Smooth muscle cell (in vitro differentiated cells): ENCODE measurements around the gene FGF10. TPM values are rescaled to one million over a fixed set of nuclear protein-coding genes. Genes with fewer than 3 reads are reported as not detected.

Experiments
- DNase-seq: peaks from one replicate; lab custom pipeline; 2025; ENCODE audit not compliant: unreplicated experiment; lab: John Stamatoyannopoulos, UW
- H2AFZ ChIP-seq: fragments of 200-600 bp; sonication (generic); 2 replicates; pipeline ENCODE4 v1.6.0; 2016; ENCODE audit warnings: antibody characterized with exemption, low read depth, mild to moderate bottlenecking
- H3F3A ChIP-seq: fragments of 200-600 bp; sonication (generic); 2 replicates; pipeline ENCODE4 v1.6.0; 2017; ENCODE audit warnings: antibody characterized with exemption, low read depth
- H3K27ac ChIP-seq: fragments of 200-600 bp; sonication (generic); 2 replicates; pipeline ENCODE4 v1.5.1; 2016; ENCODE audit warnings: low read depth, mild to moderate bottlenecking
- H3K27me3 ChIP-seq: fragments of 200-600 bp; sonication (generic); 2 replicates; pipeline ENCODE4 v1.6.1; 2016; ENCODE audit warnings: low read depth, mild to moderate bottlenecking
- H3K36me3 ChIP-seq: fragments of 200-600 bp; sonication (generic); 2 replicates; pipeline ENCODE4 v1.5.1; 2016; ENCODE audit warnings: low read depth
- H3K4me1 ChIP-seq: fragments of 200-600 bp; sonication (generic); 2 replicates; pipeline ENCODE4 v1.5.1; 2016; ENCODE audit warnings: low read depth
- H3K4me2 ChIP-seq: fragments of 200-600 bp; sonication (generic); 2 replicates; pipeline ENCODE4 v1.6.0; 2016; ENCODE audit warnings: mild to moderate bottlenecking
- H3K4me3 ChIP-seq: fragments of 200-600 bp; sonication (generic); 2 replicates; pipeline ENCODE4 v1.5.1; 2016; ENCODE audit warnings: mild to moderate bottlenecking
- H3K79me2 ChIP-seq: fragments of 200-600 bp; sonication (generic); 2 replicates; pipeline ENCODE4 v1.6.0; 2016; ENCODE audit warnings: low read depth, mild to moderate bottlenecking
- H3K9ac ChIP-seq: fragments of 200-600 bp; sonication (generic); 2 replicates; pipeline ENCODE4 v1.6.0; 2016; ENCODE audit warnings: low read depth
- H3K9me3 ChIP-seq: fragments of 200-600 bp; sonication (generic); replicated peaks from 2 replicates; pipeline ENCODE4 v1.5.1; 2016; ENCODE audit warnings: low read depth
- H4K20me1 ChIP-seq: fragments of 200-600 bp; sonication (generic); 2 replicates; pipeline ENCODE4 v1.6.0; 2016; ENCODE audit warnings: low read depth
- CTCF ChIP-seq: fragments of 200-600 bp; sonication (generic); IDR thresholded peaks from 2 replicates; pipeline ENCODE4 v1.5.1; 2017; ENCODE audit warnings: borderline replicate concordance, mild to moderate bottlenecking, antibody characterized with exemption; ENCODE audit not compliant: insufficient read depth, poor library complexity, severe bottlenecking
- WGBS: methylation state at CpG from one replicate; pipeline ENCODE4 v1.1.7; 2016; ENCODE audit warnings: low lambda C conversion rate; 5-methylcytosine and 5-hydroxymethylcytosine counted together
- polyA plus RNA-seq: library from polyadenylated mRNA; unstranded; fragments of >200 nt; fragmentation: Nextera tagmentation; extraction: Ambion mirVana; gene quantifications from 2 replicates; pipeline ENCODE4 v1.2.1, GENCODE V29; 2016
- total RNA-seq: library from RNA; depleted of rRNA; stranded (reverse); fragments of >200 nt; gene quantifications from 2 replicates; pipeline ENCODE4 v1.2.3, GENCODE V29; 2014

Gene FGF10
- total and polyA plus RNA-seq, 2 experiments from 2014 or later = 0.09 TPM; not detected in 1

GRCh38 chr5:44300551-44300950 lies 88.7 kb downstream of the FGF10 start:
- 92% methylated on average over 1 of the region's 1 CpG for WGBS
- no peak for TF ChIP-seq CTCF
- Histone ChIP-seq H3K4me3 (no peak overlapping the region), H3K27ac (no peak overlapping the region), H3K9ac (no peak overlapping the region), H3K27me3 (no peaks in the 10 kb centered on the region), H3K4me1 (no peaks in the 10 kb centered on the region), H3K9me3 (no peaks in the 10 kb centered on the region), H3K4me2 (no peak overlapping the region), H4K20me1 (no peaks in the 10 kb centered on the region), H2AFZ (no peak overlapping the region), H3K79me2 (no peaks in the 10 kb centered on the region), H3K36me3 (no peaks in the 10 kb centered on the region), H3F3A (no peaks in the 10 kb centered on the region)
- no peak for DNase-seq

- Histone ChIP-seq H3K27ac (no peak overlapping the region), H3K4me3 (no peak overlapping the region), H3K4me1 (no peaks in the 10 kb centered on the region), H2AFZ (no peak overlapping the region), H3K27me3 (no peaks in the 10 kb centered on the region), H3K79me2 (no peaks in the 10 kb centered on the region), H3K4me2 (no peak overlapping the region), H3F3A (no peaks in the 10 kb centered on the region), H4K20me1 (no peaks in the 10 kb centered on the region), H3K9ac (no peak overlapping the region), H3K9me3 (no peaks in the 10 kb centered on the region), H3K36me3 (no peaks in the 10 kb centered on the region)
- DNase-seq = no peak
- 78% methylated on average over 4 of the region's 4 CpGs for WGBS
- no peak for TF ChIP-seq CTCF
Observed at GRCh38 chr5:44299394-44299793, 89.8 kb downstream of the FGF10 start.

- Histone ChIP-seq H3K4me2 (no peak overlapping the region), H3K4me1 (no peaks in the 10 kb centered on the region), H4K20me1 (no peaks in the 10 kb centered on the region), H3K9ac (no peak overlapping the region), H3K36me3 (no peaks in the 10 kb centered on the region), H3F3A (no peaks in the 10 kb centered on the region), H3K27ac (no peak overlapping the region), H3K79me2 (no peaks in the 10 kb centered on the region), H3K9me3 (no peaks in the 10 kb centered on the region), H3K4me3 (no peak overlapping the region), H2AFZ (no peak overlapping the region), H3K27me3 (no peaks in the 10 kb centered on the region)
- WGBS = 94% methylated on average over 2 of the region's 2 CpGs
- DNase-seq = no peak
- TF ChIP-seq CTCF = no peak
Observed at GRCh38 chr5:44294516-44294915, 94.7 kb downstream of the FGF10 start.

- Histone ChIP-seq H3K4me3 (no peak overlapping the region), H2AFZ (no peak overlapping the region), H3K36me3 (no peaks in the 10 kb centered on the region), H3K9ac (no peak overlapping the region), H3K4me1 (no peaks in the 10 kb centered on the region), H3K27me3 (no peaks in the 10 kb centered on the region), H4K20me1 (no peaks in the 10 kb centered on the region), H3F3A (no peaks in the 10 kb centered on the region), H3K79me2 (no peaks in the 10 kb centered on the region), H3K9me3 (no peaks in the 10 kb centered on the region), H3K4me2 (no peak overlapping the region), H3K27ac (no peak overlapping the region)
- 67% methylated on average over 2 of the region's 2 CpGs for WGBS
- no peak for DNase-seq
- no peak for TF ChIP-seq CTCF
Observed at GRCh38 chr5:44292736-44293135, 96.5 kb downstream of the FGF10 start.
